ENCODE measurements around the gene TAAR9. TPM values are rescaled to one million over a fixed set of nuclear protein-coding genes. Genes with fewer than 3 reads are reported as not detected.

Gene TAAR9
- total RNA-seq: not detected in 2 replicates

DNA sequence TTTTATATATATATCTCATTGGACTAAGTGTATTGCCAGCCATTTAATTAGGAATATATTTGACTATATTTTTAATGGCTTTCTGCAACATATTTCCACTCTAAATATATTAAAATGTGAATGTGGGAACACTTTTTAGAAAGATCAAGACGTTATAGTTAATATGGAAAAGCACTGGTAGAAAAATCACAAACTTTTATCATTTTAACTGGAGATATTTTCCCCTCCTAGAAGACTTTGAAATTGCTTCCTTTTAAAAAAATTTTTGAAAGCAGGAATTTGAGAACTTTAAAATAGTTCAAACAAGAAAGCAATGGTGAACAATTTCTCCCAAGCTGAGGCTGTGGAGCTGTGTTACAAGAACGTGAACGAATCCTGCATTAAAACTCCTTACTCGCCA lies at the start of gene TAAR9:
TSS of gene TAAR9 (plus strand) at position 301 of the 400 bp plus-strand sequence. CDS start at position 314, 13 bp downstream.

DNA sequence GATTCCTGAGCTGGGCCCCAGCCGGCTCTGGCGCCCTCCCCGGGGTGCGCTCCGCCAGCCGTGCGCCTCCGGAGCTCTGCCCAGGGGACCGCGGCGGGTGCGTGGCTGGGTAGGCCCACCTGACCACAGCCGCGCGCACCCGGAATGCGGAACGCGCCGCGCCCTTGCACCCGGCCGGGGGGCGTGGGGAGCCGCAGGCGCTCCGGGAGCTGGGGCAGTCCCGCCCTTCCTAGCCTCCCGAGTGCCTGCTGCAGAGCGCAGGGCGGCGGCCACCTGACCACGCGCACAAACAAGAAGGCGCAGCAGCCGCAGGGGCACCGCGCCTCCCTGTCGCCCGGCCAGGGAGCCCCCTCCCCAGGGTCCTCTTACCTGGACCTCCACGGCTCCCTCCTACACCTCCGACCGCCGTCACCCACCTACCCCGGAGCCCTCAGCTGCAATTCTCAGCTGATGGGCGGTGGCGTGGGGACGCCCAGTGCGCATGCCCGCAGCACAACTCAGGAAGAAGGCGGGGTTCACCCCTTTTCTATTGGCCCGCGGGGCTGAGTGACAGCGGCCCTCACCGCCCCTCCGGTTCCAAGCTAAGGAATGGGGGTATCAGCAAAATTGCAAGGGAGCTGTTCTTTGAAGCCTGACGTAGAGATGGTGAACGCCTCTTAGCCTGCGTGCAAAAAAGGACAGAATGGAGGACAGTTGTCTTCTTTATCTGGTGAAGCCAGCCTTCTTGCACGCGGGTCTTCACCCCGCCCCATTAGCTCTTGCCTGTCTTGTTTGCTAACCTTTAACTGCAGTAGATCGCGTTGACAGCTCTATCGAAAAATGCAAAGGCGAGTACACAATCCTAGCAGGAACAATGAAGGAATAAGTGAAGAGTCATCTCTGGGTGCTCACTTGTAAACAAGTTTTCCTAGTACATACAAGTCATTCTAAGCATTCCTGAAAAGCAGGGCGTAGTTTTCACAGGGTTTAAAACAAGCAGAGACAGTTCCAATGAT lies 25.1 kb upstream of the TAAR9 start, which contains the start of gene STX7:
TSS of gene STX7 (minus strand) at position 479 of the 995 bp plus-strand sequence. CDS start 9,586 bp downstream, outside the sequence.

GRCh38 chr6:132552372-132552771 lies 14.3 kb downstream of the TAAR9 start, which contains the start of gene TAAR8:
Gene TAAR8, plus strand, starts transcription at chr6:132552672. Its CDS starts 21 bp downstream, at chr6:132552693.

GRCh38 chr6:132570221-132570777 lies 32.2 kb downstream of the TAAR9 start, which contains the start of gene TAAR6:
Gene TAAR6, plus strand, starts transcription at chr6:132570322. Its CDS starts 0 bp downstream, at chr6:132570322.

Other genes starting within 250 kb of the TAAR9 start
- 0.32 and 0.61 TPM in 2 replicates for gene MOXD1, start 136.8 kb upstream of the TAAR9 start, total RNA-seq
- gene STX7, start 25.2 kb upstream of the TAAR9 start, total RNA-seq: 24.0 and 55.6 TPM in 2 replicates
- gene TAAR8, start 14.4 kb downstream of the TAAR9 start, total RNA-seq: not detected in 2 replicates
- not detected in 2 replicates for gene TAAR6, start 32.0 kb downstream of the TAAR9 start, total RNA-seq
- gene TAAR5, start 51.5 kb downstream of the TAAR9 start, total RNA-seq: not detected in 2 replicates
- gene TAAR2, start 86.0 kb downstream of the TAAR9 start, total RNA-seq: not detected in 2 replicates
- not detected in 2 replicates for gene TAAR1, start 120.9 kb downstream of the TAAR9 start, total RNA-seq
- under 0.01 TPM in 1 of 2 replicates, not detected in the other for gene VNN1, start 175.8 kb downstream of the TAAR9 start, total RNA-seq
- not detected in 2 replicates for gene VNN2, start 219.6 kb downstream of the TAAR9 start, total RNA-seq